Measurements from ENCODE around the gene ACYP2. TPM values are rescaled to one million over a fixed set of nuclear protein-coding genes. Genes with fewer than 3 reads are reported as not detected.
A peak's percentile ranks its signal among the peaks of the same experiment; 100 is the strongest.

The ACYP2 gene
- polyA plus RNA-seq, 1 donor: 25.1 TPM

DNA sequence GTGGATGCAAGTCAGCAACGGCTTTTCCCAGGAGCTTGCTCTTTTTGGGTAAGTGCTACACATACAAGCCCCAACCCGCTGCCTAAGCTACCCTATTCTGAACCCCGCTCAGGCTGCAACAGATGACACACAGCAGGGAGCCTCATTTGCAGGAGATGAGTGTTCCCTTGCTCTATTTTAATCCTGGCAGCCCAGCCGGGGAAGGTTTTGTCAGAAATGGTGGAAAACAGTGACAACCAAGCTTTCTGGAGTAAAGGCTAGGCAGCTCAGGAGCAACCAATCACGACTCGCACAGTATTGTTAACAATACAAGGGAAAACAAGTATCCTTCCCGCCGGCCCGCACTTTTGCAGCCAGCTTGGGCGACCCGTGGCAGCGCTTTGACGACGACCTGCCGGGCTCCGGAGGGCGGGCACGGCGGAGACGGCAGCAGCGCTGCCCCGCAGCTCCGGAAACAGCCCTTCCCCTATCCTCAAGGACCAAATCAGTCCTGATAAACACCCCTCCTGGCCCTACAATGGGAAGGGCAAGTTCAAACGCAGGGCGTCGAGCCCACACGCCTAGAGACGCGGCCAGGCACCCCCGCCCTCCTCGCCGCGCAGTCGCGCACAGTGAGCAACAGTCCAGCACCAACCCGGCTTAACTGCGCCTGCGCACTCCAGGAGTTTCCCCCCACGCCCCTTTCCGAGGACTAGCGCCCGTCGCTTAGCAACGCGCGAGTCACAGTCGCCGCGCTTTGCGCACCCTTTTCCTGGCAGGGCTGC is 214.9 kb downstream of the ACYP2 start:
- peak; percentile 98 for DNase-seq

- DNase-seq: no peak
Measured at GRCh38 chr2:54330926-54331835, 215.8 kb downstream of the ACYP2 start.

- DNase-seq: no peak
Measured at GRCh38 chr2:54332386-54332785, 217.0 kb downstream of the ACYP2 start.

DNA sequence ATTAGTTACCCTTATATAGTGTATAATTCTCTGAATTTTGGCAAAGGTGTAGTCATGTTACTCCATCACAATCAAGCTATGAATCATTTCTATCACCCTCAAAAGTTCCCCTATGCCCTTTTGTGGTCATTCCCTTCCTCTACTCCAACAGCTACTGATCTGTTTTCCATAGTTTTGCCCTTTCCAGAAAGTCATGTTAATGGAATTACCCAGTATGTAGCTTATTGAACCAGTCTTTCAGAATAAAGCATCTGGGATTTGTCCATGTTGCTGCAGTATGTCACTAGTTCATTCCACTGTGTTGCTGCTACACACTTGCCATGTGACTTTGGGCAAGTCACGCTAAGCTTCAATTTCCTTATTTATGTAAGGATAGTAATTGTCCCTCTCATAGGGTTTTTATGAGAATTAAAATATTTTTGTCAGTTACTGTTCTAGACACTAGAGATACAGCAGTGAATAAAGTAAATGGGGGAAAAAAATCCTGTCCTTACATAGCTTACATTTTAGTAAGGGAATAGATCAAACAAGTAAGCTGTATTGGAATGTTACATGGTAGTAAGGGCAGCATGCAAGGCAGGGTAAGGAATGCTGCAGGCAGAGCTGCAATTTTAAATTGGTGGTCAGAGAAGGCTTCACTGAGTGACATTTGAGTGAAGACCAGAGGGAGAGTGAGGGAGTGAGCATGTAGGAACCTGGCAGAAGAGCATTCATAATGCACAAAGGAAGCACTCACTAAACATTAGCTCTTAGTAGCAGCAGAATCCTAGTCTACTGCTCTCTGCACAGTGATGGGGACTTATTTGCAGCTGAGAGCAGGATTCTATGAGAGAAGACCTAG is 220.9 kb downstream of the ACYP2 start:
- DNase-seq: no peak

DNA sequence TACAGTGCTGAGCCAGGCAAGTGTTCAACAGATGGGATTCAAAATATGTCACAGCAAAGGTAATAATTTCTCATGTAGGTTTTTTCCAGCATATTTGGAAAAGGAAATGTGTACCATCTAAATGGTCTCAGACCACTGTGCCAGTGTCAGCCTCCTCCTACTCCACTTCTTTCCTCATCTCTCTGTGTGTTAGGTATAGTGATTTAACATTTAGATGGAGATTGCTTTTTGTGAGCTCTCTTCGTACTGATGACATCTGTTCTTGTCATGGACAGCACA is 221.5 kb downstream of the ACYP2 start:
- DNase-seq: no peak

GRCh38 chr2:54341656-54342055 is 226.2 kb downstream of the ACYP2 start:
- DNase-seq: no peak

DNA sequence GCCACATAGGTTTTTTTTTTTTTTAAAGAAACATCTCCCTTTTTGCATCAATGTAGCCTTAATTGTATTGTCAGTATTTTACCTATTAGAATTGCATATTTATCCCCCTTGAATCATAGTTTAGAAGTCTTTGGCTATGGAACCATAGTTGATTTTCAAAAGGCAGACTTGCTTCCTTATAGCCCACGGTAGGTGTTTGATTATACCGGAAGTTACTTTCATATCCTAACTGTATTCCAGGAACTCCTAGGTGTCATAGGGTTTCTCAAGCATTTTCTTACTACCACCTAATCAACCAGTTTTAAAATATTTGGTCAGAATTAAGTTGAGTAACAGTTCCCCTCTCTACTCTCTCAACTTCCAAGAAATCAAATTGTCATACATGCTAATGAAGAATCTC is 227.2 kb downstream of the ACYP2 start:
- DNase-seq: no peak

DNA sequence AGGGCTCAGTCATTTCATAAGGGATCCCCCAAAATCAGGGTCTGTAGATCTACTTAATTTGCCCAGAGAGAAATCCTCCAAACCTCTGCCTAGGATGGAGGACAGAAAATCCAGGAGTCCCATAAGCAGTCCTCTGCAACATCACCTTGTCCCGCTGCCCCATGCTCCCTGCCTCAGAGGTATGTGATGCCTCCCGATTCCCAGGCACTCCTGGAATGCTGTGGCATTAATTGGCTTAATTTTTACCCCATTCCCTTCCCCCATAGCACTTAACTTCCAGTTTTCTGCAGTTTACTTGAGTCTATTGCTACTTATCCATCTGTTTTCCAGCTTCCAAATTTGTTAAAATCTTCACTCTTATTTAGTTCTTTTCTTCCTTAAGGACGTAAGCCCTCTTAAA is 232.2 kb downstream of the ACYP2 start:
- DNase-seq: no peak

GRCh38 chr2:54348646-54349045 is 233.2 kb downstream of the ACYP2 start:
- DNase-seq: no peak

GRCh38 chr2:54350426-54350825 is 235.0 kb downstream of the ACYP2 start:
- no peak for DNase-seq

DNA sequence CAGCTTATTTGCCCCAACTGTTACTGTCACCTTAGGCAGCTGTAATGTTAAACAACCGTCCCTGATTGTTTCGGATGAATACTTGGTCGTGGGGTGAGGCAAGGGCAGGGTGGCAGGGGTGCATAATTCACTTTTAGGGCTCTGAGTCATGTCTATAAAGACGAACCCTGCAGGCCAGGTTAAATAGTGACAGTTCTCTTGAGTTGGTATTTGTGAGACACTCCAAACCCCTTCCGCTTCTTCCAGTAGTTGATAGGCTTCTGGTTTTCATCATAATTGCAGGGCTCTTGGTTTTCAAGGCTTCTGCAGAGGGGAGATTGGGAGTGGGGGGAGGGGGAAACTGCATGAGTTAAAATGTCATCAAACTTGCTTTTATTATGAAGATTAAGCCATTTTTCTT is 237.8 kb downstream of the ACYP2 start:
- DNase-seq: no peak

Other genes with a start within 250 kb of the ACYP2 start
- gene PSME4, start 144.6 kb upstream of the ACYP2 start, polyA plus RNA-seq (ENCODE audit: insufficient read length): 33.6 TPM
- not detected for gene TSPYL6, start 140.6 kb downstream of the ACYP2 start, polyA plus RNA-seq (ENCODE audit: insufficient read length)